GM12801 (cell line): ENCODE measurements around the gene IL3.

Source experiments
- TF ChIP-seq, protein P1 (sequence below): IDR thresholded peaks from one replicate; pipeline ENCODE4 v1.5.1; 2011; ENCODE audit warnings: control low read depth; ENCODE audit not compliant: insufficient read length; ENCODE audit errors: extremely low read depth

IL3 gene

DNA sequence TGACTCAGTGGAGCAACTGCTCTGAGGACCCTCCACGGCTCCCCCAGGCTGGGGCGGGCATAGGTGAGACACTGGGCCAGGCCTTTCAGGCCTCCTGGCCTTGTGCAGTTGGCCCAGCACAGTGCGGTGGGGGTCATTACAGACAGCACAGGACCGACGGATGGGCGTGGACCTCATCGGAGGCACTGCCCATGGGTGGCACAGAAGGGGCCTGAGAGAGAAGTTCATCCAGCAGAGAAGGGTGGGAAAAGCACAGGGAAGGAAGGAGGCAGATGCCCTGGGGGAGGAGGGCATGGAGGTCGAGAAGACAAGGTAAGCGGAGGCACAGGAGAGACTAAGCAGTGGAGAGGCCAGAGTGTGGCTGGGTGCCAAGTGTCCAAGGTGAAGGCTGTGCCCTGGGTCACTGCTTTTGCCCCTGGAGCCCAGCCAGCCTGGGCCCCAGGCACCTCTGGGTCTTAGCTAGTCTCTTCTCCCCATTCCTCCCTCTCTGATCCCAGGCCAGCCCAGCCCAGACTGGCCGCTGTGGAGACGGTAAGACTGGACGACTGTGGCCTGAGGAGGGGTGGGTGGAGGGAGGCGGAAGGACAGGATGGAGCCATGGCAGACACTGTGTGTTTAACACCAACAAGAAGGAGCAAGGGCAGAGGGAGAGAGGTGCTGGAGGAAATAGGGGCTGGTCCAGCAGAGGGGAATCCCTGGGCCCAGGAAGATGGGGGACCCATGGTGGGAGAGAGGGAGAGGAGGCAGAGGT is 5.7 kb downstream of the IL3 start:
- TF ChIP-seq, protein P1, sequence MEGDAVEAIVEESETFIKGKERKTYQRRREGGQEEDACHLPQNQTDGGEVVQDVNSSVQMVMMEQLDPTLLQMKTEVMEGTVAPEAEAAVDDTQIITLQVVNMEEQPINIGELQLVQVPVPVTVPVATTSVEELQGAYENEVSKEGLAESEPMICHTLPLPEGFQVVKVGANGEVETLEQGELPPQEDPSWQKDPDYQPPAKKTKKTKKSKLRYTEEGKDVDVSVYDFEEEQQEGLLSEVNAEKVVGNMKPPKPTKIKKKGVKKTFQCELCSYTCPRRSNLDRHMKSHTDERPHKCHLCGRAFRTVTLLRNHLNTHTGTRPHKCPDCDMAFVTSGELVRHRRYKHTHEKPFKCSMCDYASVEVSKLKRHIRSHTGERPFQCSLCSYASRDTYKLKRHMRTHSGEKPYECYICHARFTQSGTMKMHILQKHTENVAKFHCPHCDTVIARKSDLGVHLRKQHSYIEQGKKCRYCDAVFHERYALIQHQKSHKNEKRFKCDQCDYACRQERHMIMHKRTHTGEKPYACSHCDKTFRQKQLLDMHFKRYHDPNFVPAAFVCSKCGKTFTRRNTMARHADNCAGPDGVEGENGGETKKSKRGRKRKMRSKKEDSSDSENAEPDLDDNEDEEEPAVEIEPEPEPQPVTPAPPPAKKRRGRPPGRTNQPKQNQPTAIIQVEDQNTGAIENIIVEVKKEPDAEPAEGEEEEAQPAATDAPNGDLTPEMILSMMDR: no peak

DNA sequence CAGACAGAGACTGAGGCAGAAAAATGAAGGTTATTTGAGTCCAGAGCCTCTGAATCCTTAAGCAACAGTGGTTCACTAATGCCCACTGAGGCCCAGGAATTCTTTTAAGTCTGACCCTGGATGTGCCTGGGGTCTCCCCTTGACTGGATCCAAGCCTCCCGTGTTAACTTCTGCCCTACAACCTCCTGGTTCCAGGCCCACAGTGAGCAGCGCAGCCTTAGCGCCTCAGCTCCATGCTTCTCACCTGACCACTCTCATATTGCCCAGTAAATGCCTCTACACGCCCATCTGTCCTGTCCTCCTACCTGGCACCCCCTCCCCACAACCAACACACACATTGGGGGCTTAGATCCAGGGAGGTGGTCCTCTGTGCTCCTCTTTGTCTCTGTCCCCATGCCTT is 6.4 kb downstream of the IL3 start:
- TF ChIP-seq, protein P1: no peak

GRCh38 chr5:132067451-132067850 is 7.0 kb downstream of the IL3 start:
- TF ChIP-seq, protein P1: no peak

DNA sequence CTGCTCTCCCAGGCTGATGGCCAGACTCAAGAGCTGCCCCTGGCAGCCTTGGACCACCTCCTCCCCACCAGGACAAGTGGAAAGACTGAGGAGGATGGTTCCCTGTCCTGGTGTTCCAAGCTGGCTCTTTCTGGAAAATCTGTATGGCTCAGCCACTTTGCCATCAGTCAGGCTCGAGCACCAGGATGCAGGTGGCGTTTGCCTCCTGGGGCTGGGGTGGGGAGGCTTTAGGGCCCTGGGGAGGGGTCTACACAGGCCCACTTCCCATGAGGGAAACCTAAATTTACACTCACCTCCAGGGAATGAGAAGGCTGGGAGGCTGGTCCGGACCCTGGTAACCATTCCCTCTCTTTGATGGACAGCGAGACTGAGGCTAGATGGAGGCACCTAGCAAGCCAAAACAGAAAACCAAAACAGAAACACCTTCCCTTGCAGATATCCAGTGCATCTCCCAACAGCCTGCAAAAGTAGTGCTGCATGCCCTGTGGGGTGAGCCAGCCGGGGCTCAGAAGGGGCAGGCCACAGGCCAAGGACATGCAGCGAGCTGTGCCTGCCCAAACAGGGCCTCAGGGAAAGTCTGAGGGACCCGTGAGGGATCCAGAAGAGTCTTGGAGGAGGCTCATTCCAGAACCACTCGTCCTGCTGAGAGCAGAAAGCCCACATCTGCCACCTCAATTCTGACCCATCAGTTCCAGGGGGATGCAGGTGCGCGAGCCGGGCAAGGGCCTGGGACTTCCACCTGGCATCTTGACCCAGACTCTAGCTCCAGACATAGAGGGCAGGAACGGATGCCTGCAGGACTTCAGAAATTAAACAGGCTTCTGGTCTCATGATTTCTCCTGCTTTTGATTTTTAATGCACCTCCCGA is 7.7 kb downstream of the IL3 start:
- TF ChIP-seq, protein P1: no peak

GRCh38 chr5:132069561-132069960 is 9.1 kb downstream of the IL3 start:
- TF ChIP-seq, protein P1: no peak

- TF ChIP-seq, protein P1: no peak
Measured at GRCh38 chr5:132069994-132070393, 9.5 kb downstream of the IL3 start.

GRCh38 chr5:132070460-132071337 is 10.2 kb downstream of the IL3 start:
- TF ChIP-seq, protein P1: no peak
